HS-5 (cell line): Measurements from ENCODE around the gene LPAR2.

Experiments
- DNase-seq: peaks from one replicate; pipeline ENCODE4 v3.0.0-alpha.2; 2012; ENCODE audit warnings: low read depth

LPAR2 gene

GRCh38 chr19:19653597-19654147, 25.7 kb upstream of the LPAR2 start:
- DNase-seq = no peak

GRCh38 chr19:19652482-19653295, 24.7 kb upstream of the LPAR2 start:
- no peak for DNase-seq

- no peak for DNase-seq
Observed at GRCh38 chr19:19651076-19651475, 23.1 kb upstream of the LPAR2 start.

GRCh38 chr19:19650331-19650730, 22.3 kb upstream of the LPAR2 start:
- no peak for DNase-seq

GRCh38 chr19:19649580-19649995, 21.6 kb upstream of the LPAR2 start:
- DNase-seq = no peak

- DNase-seq = no peak
Observed at GRCh38 chr19:19649155-19649554, 21.1 kb upstream of the LPAR2 start.

GRCh38 chr19:19647037-19647835, 19.2 kb upstream of the LPAR2 start:
- DNase-seq = no peak

GRCh38 chr19:19645233-19645870, 17.3 kb upstream of the LPAR2 start:
- no peak for DNase-seq

GRCh38 chr19:19644054-19644388, 16.0 kb upstream of the LPAR2 start:
- DNase-seq = no peak

- no peak for DNase-seq
Observed at GRCh38 chr19:19643158-19644053, 15.4 kb upstream of the LPAR2 start, which contains the start of gene GMIP. GMIP (minus strand) TSS chr19:19643657; CDS start chr19:19643529, 128 bp downstream.

GRCh38 chr19:19642506-19643157, 14.6 kb upstream of the LPAR2 start:
- DNase-seq = no peak

GRCh38 chr19:19637523-19638251, 9.7 kb upstream of the LPAR2 start:
- no peak for DNase-seq

- no peak for DNase-seq
Observed at GRCh38 chr19:19637186-19637522, 9.1 kb upstream of the LPAR2 start.

GRCh38 chr19:19636573-19637185, 8.7 kb upstream of the LPAR2 start:
- no peak for DNase-seq

- no peak for DNase-seq
Observed at GRCh38 chr19:19635313-19635702, 7.3 kb upstream of the LPAR2 start.

GRCh38 chr19:19634516-19635312, 6.7 kb upstream of the LPAR2 start:
- DNase-seq = no peak

- no peak for DNase-seq
Observed at GRCh38 chr19:19633711-19634515, 5.9 kb upstream of the LPAR2 start.

GRCh38 chr19:19632661-19633060, 4.6 kb upstream of the LPAR2 start:
- DNase-seq = no peak
